Prostate gland (tissue), 2 donors: Measurements from ENCODE around the gene APBA1.

Experiments used
- CTCF ChIP-seq, 4 experiments: fragments of 200-600 bp in 2 of 4; fragments of 450-650 bp in 2 of 4; sonication (generic) in 2 of 4; IDR thresholded peaks; 1 replicate in 3 of 4; 2 replicates in 1 of 4; pipeline ENCODE4 v1.5.1; 2016 to 2019; ENCODE audit warnings: antibody characterized with exemption in 4 of 4, mild to moderate bottlenecking in 2 of 4, moderate library complexity in 2 of 4
- POLR2A ChIP-seq: fragments of 450-650 bp; IDR thresholded peaks from one replicate; pipeline ENCODE4 v1.6.1; 2016; ENCODE audit warnings: antibody characterized with exemption, mild to moderate bottlenecking

GRCh38 chr9:69496846-69497450, 175.2 kb downstream of the APBA1 start:
- TF ChIP-seq CTCF (IDR thresholded peaks at IDR 0.05): no peak
- no peak for TF ChIP-seq POLR2A
